ENCODE results near the gene RBM17.
"Not testable (repeated sequence)": the region's sequence is repeated elsewhere in the genome, so short reads cannot be mapped to it uniquely, and the experiment has no call there.

The RBM17 gene

DNA sequence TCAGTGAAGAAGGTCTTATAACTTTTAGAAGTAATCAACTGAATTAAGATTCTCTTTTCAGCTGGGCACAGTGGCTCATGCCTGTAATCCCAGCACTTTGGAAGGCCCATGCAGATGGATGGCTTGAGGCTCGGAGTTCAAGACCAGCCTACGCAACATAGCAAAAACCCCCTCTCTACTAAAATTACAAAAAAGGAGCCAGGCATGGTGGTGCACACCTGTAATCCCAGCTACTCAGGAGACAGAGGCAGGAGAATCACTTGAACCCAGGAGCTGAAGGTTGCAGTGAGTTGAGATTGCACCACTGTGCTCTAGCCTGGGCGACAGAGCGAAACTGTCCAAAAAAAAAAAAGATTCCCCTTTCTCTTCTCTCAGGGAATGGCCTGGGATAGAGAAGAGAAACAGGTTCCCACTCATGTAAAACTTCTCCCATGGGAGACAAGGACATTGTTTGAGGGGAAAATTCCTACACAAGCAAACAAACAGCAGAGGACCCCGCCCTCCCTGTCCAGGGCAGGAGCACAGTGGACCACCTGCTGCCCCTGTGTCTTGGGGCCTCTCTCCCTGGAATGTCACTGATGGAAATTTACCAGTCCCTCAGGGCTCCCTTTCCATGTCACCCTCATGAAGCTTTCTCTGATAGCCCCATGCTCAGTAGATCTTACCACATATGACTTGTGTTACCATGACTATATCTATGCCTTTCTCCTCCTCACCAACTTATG lies 32.3 kb upstream of the RBM17 start:
- DNase-seq: no peak

DNA sequence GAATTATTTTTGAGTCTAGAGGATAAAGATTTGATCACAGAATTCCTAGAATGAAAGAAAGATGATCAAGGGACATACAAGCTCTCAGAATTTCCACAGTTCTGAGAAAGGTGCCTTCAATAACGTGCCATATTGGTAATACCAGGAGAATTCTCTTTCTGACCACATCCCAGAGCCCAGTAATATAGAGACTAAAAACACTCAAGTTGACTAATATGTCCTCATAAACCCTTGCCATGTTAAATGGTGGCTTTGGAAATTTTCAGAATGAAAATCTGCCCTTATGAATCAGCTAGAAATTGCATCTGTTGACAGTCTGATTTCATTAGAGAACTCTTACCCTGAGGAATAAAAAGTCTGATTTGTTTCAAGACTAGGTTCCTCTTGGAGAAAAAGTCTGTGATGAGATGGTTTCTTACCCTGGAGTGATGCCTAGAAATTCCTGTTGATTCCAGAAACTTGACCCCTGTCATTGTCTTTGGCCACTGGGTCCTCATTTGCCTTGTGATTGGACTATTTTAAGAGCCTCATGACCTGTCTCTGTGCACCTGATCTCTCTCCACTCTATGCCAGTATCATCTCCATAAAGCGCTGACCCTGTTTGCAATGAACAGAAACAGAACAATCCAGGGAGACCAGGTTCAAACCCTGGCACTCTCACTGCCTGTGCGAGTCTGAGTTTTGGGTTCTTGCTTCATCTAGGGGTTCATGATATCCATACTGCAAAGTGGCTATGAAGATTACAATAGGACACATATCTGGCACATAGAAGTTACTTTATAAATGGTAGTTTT lies 30.0 kb upstream of the RBM17 start:
- no peak for DNase-seq

DNA sequence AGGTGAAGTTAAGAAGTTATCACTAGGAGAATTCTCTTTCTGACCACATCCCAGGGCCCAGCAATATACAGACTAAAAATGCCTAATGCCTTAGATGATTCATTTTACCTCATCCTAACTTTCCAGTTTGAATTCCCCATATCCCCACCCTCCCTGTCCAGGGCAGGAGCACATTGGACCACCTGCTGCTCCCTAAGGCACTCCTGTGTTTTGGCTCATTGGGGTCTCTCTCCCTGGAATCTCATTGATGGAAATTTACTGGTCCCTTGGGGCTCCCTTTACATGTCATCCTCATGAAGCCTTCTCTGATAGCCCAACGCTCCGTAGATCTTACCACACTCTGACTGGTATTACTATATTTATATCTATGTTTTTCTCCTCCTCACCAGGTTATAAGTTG lies 29.3 kb upstream of the RBM17 start:
- no peak for DNase-seq

DNA sequence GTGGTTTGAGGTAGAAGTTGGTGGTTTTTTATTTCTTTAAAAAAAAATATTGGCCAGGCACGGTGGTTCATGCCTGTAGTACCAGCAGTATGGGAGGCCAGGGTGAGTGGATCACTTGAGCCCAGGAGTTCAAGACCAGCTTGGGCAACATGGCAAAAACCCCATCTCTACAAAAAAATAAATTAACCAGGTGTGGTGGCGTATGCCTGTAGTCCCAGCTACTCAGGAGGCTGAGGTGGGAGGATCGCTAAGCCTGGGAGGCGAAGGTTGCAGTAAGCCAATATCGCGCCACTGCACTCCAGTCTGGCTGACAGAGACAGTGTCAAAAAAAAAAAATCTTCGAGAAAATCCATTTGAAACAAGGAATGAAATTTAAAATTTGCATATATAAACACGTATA lies 27.8 kb upstream of the RBM17 start:
- DNase-seq: no peak

DNA sequence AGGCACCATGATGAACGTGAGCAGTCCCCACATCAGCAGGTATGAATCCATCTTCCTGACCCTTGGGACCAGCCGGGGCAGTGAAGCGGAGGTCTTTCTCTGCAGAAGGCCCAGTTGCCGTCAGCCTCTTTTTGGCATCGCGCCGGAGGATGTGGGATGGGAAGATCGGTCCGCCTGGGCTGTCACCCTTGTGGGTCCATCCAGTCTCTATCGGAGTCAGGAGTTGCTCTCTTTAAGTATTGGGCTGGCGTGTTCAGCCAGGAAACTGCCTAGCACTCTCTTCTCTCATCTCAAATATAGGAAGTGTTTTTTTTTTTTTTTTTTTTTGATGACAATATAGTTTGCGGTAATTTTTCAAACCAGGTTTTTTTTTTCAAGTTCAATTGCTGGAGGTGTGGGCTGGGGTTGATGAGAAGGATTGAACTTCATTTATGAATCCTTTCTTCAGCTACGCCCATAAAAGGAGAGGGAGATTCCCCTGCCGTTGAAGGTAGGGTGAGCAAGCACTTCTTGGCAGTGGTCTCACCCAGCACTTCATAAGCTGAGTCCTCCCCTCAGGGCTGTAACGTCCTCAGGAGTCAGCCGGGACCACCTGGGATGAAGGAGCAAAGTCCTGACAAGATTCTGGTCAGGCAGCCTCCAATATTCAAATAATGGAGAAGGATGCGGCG lies 26.6 kb upstream of the RBM17 start, which contains the start of gene IL2RA:
Gene IL2RA, minus strand, starts transcription at position 267 of the 671 bp plus-strand sequence. Its CDS starts 216 bp downstream, at position 51.
- DNase-seq: peak in 1 of 51 donors; percentile 67

DNA sequence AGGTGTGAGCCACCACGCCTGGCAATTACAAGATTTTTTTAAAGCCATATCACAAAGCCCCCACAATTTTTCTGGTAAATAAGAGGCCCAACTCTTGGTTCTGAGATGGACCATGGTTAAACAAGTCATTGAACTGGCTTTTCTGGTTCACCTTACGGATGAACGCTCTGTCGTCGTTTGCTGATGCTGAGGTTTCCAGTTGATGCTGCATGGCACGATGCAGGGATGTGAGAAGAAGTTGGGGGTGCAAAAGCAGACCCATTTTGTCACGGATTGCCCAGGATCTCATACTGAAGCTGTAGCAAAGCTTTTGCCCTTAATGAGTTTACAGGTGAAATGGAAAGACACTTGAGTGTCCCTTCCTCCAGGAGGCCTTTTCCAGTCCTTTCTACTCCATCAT lies 24.7 kb upstream of the RBM17 start:
- no peak for DNase-seq

DNA sequence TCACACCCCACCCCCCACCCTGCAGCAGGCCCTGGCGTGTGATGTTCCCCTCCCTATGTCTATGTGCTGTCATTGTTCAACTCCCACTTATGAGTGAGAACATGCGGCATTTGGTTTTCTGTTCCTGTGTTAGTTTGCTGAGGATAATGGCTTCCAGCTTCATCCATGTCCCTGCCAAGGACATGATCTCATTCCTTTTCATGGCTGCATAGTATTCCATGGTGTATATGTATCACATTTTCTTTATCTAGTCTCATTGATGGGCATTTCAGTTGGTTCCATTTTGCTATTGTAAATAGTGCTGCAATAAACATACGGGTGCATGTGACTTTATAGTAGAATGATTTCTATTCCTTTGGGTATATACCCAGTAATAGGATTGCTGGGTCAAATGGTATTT lies 24.1 kb upstream of the RBM17 start:
- DNase-seq: not testable (repeated sequence)

DNA sequence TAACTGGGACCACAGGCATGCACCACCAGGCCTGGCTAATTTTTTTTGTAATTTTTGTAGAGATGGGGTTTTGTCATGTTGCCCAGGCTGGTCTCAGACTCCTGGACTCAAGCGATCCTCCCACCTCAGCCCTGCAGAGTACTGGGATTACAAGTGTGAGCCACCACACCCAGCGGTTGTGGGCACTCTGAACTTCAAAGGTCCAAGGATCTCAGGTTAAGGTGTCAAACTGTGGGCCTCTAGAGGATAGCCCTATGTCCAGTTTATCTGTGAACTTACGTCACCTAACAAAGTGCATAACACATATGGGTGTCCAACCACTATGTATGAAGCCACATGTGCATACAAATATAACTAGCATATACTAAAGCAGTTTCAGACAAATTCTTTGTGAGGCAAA lies 23.4 kb upstream of the RBM17 start:
- DNase-seq: no peak

DNA sequence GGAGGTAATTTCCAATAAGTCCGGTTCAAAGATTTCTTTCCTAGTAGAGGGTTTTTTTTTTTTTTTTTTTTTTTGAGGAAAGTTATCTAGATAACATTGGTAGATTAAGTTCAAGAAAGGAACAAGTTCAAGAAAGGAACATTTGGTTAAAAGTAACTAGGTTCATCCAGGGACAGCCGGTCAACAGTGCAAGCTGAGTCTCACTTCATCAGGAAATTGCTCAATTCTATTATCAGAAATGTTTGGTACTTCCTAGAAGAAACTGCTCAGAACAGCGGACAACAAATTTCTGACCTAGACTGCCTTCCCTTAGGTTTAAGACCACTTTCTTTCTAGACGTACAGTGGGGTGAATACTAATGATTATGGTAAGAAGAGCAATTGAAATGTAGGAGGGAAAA lies 23.0 kb upstream of the RBM17 start:
- DNase-seq: no peak

DNA sequence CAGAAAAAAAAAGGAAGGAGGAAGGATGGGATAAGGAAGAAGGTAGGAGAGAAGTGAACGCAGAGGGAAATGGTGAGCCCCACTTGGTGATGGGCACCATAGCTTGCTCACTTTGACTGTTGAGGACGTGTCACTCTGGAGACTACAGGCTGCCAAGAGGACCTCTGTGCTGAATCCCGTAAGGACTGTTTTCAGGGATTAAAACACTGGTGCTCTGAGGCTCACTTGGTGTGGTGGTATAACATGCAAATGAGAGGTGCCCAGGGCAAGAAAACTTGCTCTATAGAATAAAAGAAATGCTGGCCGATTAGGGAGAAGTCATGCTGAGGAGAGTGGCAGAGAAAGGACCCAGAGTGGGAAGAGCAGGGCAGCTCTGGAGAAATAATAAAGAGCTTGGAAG lies 21.4 kb upstream of the RBM17 start:
- DNase-seq: peak in 1 of 51 donors; percentile 92

DNA sequence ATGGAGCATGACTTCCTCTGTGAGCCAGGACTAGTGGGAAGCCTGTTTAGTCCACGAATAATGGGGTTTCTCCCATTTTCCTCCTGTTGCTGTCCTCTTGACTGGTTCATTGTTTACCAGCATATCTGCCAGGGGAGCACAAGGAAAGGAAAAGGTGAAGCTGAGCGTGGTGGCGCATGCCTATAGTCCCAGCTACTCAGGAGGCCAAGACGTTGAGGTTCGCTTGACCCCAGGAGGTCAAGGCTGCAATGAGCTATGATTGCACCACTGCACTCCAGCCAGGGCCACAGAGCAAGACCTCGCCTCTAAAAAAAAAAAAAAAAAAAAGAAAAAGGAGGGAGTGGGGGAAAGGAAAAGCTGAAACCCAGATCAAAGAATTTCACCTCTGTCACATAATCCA lies 20.8 kb upstream of the RBM17 start:
- no peak for DNase-seq

DNA sequence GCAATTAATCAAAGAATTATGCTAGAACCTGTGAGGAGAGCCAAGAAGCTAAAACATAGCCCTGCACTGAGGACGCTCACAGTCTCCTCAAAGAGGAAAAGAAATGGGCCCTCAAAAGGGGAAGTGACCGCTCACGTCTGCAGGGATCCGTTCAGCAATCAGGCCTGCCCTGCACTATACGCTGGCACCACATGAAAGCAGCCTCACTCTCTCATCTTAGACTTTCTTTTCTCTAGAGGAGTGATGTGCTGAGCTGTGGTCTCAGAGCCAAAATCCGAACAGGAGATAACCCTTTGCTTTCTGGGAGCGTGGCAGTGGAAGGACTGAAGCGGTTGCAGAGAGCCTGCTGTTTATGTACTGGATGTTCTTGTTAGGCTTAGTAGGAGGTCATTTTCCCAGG lies 20.4 kb upstream of the RBM17 start:
- DNase-seq: peak in 4 of 51 donors; percentile 7 to 10 (median 9)

DNA sequence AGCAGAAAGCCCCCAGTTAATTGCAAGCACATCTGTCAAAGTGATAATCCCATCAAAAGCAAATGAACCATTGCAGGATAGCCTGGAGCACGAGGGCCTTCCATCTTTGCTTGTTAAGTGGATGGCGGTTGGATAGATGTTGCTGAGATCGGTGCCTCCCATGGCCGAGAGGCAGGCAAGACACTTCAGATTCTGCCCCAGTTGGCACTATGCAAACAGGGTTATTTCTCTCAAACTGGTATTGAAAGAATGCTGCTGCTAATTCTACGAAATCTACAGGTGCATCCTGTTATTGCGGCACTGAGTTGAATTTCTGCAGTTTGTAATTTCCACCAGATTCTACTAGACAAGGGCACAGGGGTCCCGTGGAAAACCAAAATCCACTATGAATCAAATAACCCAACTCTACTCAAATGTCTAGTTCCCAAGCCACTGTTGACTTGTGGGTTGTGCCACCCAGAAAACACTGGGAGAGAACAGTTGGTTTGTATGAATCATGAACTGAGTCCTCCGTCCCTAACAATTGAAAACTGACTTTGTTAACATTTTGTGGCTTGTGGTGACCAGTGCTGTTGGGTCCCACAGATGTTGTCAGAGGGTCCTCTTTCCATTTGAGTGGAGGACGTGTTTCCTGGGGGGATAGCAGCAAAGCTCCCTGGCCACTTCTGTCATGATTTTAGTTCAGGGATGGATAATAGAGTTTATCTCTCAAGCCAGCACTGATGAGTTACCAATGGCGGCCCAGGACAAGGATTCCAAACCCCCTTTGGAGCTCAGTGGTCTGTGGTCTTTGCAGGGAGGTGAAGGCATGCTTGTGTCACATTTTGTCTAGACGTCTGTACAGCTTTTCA lies 19.5 kb upstream of the RBM17 start:
- DNase-seq: no peak

DNA sequence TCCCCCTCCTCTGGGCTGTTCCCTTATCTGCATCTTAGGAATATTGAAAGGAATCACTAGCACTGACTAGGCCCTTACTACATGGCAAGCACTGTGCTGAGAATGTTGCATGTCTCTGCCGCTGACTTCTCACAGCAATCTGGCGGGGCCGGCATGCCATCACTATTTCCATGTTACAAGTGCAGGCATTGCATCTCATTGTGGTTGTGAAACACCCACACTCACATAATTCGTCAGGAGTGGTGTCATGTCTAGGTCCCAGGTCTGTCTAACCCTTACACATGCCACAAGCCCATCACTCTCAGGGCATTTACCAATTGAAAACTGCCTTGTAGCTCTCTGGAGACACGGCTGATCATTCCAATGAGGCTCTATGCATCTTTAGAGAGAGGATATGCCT lies 18.2 kb upstream of the RBM17 start:
- DNase-seq: no peak

DNA sequence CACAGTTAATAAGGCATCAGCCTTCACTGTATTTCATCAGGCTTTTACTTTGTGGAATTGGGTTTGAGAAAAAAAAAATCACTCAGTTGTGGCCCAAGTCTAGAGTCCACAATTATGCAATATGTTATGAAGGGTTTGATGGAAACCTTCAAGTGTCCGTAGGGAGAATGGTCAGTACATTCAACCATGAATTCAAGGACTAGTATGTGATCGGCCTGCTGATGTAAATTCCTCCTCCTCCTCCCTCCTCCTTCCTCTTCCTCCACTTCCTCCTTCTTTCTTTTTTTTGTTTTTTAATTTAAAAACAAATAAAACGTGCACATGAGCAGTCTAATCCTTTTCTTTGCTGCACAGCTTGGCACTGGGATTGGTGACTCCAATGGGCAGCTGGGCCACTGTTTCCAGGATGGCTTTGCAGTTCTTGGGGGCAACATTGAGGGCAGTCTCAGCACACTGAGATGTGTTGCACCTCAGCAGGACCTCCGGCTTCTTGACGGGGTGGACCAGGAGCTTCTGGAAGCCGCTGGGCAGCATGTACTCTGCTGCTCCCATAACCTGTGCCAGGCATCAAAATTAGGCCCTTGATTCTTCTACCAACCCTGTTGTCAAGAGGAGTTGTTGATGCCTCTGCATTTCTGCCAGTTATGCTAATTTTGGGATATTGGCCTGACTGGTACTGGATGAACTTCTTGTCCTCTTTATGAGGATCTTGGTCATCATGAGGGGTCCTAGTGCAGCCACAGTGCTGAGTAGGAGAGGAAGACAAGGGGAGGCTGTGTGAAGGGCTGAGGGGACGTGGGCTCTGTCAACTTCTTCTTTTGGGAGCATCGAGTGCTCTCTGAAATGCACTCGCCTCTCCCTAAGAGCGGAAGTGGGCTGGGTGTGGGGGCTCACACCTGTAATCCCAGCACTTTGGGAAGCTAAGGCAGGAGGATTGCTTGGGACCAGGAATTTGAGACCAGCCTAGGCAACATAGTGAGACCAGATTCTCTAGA lies 17.4 kb upstream of the RBM17 start:
- no peak for DNase-seq

DNA sequence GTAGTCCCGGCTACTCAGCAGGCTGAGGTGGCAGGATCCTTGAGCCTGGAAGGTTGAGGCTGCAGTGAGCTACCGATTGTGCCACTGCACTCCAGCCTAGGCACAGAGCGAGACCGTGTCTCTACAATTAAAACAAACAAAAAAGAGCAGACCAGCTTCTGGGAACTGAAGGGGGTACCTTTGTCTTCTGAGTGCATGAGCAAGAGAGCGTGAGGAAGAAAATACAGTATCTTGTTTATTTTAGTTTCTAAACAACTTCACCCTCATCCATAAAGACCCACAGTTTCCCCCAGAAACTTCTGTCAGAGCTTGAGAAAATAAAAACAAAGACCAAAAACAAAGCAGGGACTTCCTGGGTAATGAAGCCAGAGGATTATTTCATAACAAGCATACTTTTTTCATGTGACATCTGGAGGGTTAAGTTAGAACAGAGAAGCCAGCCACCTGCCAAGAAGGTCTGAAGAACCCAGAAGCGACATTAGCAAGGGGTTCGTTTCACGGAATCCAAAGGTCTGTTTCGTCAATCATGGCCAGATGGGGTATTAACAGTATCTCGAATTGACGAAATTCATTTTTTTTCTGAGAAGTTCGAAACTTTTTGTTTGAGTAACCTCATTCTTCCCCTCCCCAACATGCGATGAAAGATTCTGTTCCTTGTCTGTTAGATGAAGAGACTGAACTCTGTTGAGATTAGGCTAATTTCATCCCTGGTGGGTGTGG lies 16.5 kb upstream of the RBM17 start:
- DNase-seq: no peak

DNA sequence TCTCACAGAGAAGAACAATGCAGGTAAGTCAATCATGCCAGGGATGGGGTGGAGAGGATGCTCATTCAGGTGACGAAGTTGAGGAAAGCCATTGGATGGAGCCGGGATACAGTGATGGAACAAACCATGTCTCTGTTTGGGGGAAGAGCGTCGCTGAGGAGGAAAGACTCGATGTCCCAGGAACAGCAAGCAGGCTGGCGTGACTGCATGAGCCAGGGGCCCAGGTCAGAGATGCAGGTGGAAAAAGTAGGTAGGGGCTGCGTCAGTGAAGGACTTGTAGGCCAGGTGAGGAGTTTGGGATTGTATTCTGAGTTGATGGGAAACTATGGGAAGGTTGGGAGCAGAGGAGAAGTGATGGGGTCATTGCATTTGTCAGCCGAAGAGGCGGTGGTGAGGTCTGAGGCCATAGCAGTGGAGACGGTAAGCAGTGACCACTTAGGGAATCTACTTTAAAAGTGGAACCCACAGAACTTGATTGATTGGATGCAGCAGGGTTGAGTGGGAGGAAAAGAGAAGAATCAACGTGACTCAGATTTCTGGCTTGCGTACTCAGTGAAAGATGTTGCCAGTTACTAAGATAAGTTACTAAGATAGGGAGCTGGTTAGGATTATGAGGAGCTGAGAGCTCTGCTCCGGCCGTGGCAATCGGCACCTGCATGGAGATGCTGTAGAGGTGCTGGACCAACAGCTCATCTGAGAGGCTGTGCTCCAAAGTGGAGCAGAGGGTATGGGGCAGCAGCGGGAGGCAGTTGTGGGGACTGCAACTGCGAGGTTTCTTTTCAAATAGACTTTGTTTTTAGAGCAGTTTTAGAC lies 14.1 kb upstream of the RBM17 start:
- DNase-seq: peak in 1 of 51 donors; percentile 18

DNA sequence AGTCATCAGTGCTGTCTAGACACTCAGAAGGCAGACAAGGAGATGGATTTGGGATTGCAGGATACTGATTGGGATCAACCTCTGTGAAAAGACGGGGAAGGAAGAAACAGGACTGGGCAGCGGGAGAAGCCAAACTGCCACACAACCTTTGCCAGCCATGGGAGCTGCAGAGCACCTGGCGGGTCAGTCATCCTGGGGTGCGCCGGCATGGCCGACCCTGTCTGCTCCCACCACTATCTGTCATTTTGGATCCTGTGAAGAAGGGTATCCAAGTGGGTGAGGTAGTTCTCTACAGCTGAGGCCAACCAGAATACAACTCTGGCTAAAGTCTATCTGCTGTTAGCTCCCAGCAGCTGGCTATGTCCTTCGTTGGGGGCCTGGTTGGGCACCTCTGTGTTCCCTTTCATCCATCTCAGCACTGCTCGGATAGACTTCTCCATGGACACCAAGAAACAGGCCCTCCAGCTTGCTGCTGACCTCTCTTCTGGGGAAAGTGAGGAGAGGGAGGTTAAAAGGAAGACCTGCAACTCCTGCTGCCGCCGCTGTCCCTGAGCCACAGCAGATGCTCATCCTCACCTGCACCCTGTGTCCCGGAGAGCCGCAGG lies 11.7 kb upstream of the RBM17 start:
- DNase-seq: no peak

Measured in hypothalamus (tissue), 51 donors.